ENCODE results near the gene PRAMEF26.
"Not testable (repeated sequence)": the region's sequence is repeated elsewhere in the genome, so short reads cannot be mapped to it uniquely, and the experiment has no call there.

PRAMEF26 gene

GRCh38 chr1:13155909-13156308, at the start of gene PRAMEF26:
PRAMEF26 (minus strand) TSS chr1:13156009; CDS start chr1:13153095, 2,914 bp downstream.
- DNase-seq = not testable (repeated sequence)

GRCh38 chr1:13201309-13201708, 45.5 kb upstream of the PRAMEF26 start, which contains the start of gene PRAMEF13:
PRAMEF13 (minus strand) TSS chr1:13201409; CDS start chr1:13199589, 1,820 bp downstream.
- DNase-seq = not testable (repeated sequence)

- DNase-seq = not testable (repeated sequence)
Measured at GRCh38 chr1:13171548-13171947, 15.7 kb upstream of the PRAMEF26 start, which contains the start of gene PRAMEF9. PRAMEF9 (plus strand) TSS chr1:13171848; CDS start chr1:13175281, 3,433 bp downstream.

- not testable (repeated sequence) for DNase-seq
Measured at GRCh38 chr1:13165531-13165930, 9.7 kb upstream of the PRAMEF26 start, which contains the start of gene HNRNPCL4. HNRNPCL4 (minus strand) TSS chr1:13165631; CDS start chr1:13165467, 164 bp downstream.

DNA sequence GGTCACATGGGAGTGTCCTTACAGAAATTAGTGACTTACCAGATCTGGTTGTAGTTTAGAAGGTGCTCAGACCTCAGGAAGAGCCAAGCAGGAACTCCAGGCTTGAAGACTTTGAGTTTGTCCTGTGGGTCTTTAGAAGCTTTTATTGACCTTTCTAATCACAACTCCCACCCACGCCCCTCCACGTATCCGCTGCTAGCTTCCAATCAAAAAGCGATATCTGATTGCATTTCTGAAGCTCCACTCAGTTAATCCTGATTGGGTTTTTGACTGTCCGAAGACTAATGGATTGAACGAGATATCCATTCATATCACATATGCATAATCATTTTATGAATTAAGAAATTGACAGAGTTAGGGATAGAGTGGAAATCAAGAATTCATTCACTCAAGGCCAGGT, 39.1 kb downstream of the PRAMEF26 start, which contains the start of gene HNRNPCL2:
Gene HNRNPCL2, minus strand, starts transcription at position 101 of the 400 bp plus-strand sequence. CDS start 454 bp downstream, outside the sequence.
- not testable (repeated sequence) for DNase-seq
